Cerebellar cortex (tissue), 1 donor: ENCODE results near the gene PLA2G15.
A peak's percentile ranks its signal among the peaks of the same experiment; 100 is the strongest.

Experiments
- DNase-seq: peaks from one replicate; pipeline ENCODE4 v3.0.0-alpha.2; 2015; ENCODE audit warnings: low spot score

The PLA2G15 gene

DNA sequence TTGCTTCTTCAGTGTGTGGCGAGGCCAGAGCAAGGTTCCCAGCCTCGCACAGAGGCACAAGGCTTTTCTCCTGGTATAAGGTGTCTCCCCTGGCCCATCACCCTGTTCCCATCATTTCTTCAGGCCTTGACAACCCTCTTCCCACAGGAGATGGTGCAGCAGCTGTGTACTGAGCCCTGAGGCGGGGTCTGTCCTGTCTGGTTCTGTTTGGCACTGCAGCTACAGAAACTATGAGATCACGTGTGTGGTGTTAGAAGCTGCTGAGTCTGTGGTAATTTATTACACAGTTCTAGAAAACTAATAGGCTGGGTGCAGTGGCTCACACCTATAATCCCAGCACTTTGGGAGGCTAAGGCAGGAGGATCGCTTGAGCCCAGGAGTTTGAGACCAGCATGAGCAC, 7.2 kb downstream of the PLA2G15 start:
- no peak for DNase-seq

DNA sequence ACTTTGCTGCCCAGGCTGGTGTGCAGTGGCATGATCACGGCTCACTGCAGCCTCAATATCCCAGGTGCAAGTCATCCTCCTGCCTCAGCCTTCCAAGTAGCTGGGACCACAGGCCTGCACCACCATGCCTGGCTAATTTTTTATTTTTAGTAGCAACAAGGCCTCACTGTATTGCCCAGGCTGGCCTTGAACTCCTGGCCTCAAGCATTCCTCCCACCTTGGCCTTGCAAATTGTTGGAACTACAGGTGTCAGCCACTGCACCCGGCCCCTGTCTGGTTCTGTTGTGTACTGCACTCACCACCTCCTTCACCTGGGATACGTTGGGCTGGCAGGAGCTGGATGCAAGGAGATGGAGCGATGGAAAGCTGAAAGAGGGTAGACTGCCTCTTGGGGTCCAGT, 8.5 kb downstream of the PLA2G15 start:
- no peak for DNase-seq

DNA sequence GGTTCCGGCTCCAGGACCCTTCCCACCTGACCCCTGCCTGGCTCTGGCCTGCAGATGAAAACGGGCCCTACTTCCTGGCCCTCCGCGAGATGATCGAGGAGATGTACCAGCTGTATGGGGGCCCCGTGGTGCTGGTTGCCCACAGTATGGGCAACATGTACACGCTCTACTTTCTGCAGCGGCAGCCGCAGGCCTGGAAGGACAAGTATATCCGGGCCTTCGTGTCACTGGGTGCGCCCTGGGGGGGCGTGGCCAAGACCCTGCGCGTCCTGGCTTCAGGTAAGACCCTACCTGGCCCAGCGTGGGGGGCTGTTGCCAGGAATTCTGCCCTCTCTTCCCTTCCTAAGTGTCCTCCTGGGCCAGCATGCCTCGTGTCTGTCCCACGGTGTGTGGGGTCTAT, 10.5 kb downstream of the PLA2G15 start:
- no peak for DNase-seq

DNA sequence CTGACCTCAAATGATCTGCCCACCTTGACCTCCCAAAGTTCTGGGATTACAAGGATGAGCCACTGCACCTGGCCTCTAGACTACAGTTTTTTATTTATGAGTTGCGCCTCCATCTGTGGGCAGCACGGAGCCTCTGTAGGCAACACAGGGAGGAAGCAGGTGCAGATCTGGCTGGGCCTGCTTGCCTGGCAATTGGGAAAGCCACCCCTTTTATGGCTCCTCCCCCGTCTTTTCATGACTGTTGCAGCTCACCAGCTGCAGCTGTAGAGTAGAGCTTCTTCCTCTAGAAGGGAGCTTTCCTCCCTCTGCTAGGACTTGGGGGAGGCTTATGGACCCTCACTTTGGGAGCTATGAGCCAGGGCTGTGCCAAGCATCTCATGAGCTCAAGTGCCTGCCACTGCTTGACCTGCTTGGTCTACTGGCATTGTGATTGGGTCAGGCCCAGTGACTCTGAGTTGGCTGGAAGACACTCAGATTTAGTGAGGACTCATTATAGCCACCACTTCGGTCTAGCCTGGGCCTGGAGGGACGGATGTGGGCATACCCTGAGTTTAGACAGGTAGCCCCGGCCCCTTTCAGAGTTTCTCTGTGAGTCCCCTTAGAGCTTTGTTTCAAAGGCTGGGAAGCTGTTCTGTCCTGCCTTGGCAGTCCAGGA, 12.2 kb downstream of the PLA2G15 start:
- DNase-seq, result no peak

DNA sequence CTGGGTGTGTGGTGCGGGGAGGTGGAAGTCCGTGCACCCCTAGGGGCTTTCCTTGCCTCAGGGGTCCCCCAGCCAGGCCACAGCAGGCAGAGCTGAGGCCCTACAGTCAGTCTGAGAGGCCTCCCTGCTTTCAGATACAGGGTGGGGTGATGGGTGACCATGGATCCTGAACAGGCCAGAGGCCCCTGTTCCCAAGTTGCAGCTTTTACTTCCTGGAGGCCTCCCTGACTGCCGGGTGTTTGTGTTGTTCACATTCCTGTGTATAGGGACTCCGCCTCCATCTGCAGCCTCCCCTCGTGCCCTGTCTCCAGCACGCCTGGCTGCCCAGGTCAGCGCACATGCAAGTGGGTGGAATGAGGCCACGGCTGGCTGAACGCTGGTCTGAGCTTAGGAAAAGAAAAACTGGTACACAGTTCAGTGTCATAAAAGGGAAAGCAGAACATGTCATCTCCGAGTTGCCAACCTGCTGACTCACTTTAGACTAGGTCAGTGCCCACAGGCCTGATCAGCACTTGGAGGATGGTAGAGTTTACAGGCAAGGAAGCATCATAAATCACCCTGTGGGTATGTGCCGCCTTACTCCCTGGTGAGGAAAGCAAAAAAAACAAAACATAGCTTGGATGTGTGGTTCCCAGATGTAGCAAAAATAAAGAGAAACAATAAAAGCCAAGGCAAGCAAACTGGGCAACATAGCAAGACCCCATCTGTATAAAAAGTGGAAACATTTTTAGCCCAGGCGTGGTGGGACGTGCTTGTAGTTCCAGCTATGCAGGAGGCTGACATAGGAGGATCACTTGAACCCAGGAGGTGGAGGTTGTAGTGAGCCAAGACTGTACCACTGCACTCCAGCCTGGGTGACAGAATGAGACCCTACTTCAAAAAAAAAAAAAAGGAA, 13.0 kb downstream of the PLA2G15 start:
- DNase-seq, result no peak

DNA sequence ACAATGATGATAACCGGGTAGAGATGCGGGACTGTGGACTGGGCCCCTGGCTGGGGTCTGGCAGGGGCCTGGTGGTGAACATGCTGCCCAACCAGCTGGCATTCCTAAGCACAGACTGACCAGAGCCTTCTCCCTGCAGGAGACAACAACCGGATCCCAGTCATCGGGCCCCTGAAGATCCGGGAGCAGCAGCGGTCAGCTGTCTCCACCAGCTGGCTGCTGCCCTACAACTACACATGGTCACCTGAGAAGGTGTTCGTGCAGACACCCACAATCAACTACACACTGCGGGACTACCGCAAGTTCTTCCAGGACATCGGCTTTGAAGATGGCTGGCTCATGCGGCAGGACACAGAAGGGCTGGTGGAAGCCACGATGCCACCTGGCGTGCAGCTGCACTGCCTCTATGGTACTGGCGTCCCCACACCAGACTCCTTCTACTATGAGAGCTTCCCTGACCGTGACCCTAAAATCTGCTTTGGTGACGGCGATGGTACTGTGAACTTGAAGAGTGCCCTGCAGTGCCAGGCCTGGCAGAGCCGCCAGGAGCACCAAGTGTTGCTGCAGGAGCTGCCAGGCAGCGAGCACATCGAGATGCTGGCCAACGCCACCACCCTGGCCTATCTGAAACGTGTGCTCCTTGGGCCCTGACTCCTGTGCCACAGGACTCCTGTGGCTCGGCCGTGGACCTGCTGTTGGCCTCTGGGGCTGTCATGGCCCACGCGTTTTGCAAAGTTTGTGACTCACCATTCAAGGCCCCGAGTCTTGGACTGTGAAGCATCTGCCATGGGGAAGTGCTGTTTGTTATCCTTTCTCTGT, 14.0 kb downstream of the PLA2G15 start:
- DNase-seq, result peak; percentile 69

DNA sequence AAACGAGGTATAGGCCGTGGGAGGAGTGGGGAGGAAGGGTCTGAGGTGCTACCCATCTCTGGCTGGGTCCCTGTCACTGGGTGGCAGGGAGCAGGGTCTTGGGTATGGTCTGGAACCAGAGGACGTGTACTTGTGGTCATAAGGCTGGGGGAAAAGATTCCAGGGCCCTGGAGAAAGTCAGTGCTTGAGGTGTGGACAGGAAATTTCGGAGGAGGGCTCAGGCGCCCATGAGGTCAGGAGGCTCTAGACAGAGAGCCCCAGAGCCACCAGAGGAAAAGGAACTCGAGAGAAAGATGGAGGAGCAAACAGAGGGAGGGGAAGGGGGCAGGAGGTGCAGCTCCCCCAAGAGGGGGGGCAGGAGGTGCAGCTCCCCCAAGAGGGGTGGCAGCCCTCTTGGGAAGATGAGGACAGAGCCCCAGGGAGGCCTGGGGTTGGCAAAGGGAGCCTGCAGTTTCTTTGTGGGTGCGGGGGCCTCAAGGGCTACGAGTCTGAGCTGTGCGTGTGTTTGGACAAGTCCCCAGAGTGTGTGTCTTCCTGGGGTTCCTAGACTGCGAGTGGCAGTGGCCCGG, 18.5 kb downstream of the PLA2G15 start:
- no peak for DNase-seq

DNA sequence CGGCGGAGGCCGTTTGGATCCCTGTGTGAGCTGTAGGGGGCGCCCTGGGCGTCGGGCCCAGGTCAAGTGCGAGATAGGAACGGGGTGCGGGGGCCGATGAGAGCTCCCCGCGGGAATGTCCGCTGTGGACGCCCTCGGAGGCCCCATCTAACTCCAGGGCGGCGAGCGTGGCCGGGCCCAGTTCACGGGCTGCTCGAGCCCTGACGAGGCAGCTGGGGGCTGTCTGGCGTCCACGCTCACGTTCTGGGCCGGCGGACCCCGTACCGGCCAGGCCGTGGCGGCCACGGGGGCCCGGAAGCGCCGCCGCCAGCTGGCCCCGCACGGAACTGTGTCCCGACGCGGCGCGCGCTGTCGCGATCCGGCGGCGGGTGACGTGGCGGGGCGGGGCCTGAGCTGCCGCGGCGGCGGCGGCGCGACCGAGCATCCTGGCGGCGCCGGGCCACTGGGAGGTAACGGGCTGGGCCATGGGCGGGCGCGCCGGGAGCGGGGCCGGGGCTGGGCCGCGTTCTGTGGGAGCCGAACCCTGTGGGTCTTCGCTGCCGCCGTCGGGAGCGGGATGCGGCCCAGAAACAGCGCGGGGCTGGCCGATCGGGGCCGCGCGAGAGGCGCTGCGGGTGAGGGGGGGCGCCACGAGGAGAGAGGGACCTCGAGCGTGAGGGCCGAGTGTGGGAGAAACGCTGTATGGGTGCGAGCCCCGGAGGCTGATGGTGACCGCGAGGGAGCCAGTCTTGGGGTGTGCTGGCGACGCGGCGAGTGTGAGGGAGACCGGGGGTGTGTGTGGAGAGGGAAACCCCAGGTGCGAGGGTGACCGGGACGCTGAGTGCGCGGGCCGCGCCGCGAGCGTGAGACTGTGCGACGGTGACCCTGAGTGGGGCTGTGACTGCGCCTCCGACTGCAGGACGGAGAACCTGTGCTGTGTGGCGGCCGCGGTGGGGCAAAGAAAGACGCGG, 19.2 kb downstream of the PLA2G15 start, which contains the start of gene SLC7A6:
Gene SLC7A6 (plus strand): TSS at position 399 of the 950 bp plus-strand sequence. CDS start 10,201 bp downstream, outside the sequence.
- peak; percentile 49 for DNase-seq

DNA sequence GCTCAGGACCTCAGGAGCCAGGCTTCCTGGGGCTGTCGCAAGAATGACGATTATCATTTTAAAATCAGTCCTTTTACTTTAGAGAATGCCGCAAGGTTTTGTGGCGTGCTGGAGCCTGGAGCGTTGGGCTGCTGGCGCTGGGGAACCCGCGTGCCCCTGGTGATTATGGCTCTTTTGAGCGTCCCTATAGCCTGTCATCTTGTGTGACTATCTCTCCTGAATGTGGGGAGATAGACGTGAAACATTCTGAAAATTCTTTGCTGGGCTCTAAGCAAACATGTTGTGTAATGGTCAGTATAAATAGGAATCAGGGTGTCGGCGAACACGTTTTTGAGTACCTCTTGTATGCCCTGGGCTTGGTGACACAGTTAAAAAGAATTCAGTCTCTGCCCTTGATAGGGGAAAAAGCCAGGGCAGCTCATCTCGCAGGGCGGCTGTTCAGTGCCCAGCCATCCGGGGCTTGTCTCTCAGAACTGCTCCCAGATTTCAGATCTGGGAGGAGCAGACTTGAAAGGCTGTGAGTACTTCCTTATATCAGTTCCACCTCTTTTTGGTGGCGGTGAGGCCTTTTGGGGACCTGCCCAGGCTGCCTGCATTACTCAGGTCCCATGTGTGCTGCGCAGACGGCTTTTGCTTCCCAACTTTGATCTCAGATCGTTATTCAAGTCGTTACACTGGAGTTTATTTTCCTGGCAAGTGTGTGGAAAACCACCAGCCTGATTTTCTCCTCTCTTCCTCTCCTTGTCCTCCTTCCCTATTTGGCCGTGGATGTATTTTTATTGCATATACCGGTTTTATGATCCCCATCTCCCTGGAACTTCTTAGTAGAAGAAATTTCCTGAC, 20.1 kb downstream of the PLA2G15 start:
- peak; percentile 67 for DNase-seq

DNA sequence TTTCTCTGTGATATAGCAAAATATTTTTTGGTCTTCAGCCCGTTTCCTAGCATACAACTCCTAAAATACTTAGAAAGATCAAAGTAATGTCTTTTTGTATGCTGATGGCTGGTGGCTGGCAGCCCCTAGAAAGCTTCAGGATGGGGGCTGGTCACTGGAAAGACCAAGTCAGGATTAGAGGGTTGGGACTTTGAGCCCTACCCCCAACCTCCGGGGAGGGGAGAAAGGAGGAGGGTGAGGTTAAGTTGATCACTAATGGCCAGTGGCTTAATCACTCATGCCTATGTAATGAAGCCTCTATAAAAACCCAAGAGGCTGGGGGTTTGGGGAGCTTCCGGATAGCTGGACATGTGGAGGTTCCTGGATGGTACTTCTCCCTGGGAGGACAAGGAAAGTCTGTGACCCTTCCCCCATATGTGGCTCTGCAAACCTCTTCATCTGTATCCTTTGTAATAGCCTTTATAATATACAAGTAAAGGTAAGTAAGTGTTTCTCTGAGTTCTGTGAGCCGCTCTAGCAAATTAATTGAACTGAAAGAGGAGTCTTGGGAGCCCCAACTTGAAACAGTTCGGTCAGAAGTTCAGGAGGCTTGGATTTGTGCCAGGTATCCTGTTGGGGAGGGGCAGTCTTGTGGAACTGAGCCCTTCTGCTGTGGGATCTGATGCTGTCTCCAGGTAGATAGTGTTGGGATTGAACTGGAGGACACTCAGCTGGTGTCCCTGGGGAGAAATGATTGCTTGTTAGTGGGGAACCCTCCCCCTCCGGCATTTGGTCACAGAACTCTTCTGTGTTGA, 22.6 kb downstream of the PLA2G15 start:
- no peak for DNase-seq

DNA sequence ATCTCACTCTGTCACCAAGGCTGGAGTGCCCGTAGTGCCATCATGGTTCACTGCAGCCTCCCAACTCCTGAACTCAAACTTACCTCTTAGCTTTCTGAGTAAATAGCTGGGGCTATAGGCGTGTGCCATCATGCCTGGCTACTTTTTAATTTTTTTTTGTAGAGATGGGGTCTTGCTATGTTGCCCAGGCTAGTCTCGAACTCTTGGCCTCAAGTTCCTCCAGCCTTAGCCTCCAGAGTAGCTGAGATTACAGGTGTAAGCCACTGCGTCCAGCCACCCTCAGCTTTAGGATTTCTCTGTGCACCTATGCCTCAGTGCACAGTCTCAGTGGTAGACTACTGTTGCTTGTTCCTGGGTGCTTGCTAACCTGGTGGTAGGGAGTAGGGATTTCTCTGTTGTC, 24.6 kb downstream of the PLA2G15 start:
- no peak for DNase-seq

DNA sequence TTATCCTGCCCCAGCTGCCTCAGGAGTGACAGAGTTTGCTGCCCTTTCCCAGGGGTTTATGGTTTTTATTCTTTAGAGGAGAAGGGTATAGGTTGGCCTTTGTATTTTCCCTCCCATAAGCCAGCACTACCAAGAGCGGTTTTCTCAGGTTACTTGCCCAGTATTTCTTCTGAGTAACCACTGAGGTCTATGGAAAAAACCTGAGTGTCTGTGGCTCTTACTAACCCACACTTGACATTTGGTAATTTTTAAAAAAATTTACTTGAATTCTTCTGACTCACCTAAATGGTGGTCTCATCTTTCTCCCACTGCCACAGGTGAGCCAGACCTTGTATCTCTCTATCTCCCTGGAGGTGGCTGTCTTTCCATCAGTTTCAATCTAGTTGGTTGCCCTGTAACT, 25.2 kb downstream of the PLA2G15 start:
- no peak for DNase-seq

DNA sequence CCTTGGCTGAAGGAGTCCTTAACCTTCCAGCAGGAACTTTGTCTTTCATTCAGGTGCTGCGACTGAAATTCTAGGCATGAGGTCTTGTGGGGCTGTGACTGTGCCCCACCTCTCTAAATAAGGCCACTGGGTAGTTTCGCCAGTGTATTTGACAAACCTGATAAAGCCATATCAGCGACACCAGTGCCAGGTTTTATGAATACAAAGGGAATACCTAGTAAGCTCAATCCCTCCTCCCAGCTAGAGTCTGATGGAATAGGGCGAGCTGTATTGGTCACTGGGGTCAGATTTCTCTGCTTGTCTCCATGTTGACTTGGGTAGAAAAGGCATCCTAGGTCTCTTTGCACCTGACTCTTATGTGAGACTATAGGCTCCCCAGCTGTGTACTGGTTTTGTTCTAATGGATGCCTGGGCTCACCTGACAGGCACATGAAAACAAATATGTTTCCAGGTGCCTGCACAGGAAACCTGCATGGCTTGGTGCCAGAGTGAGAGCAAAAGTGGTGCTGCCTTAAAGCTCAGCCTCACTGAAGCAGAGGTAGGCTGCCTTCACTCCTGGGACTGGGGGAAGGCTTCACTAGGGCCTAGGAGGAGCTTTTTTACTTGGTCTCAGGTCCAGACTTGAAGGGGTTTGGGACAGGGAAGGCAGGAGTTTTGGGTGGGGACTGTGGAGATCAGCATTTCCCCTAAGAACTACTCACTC, 27.5 kb downstream of the PLA2G15 start:
- no peak for DNase-seq

DNA sequence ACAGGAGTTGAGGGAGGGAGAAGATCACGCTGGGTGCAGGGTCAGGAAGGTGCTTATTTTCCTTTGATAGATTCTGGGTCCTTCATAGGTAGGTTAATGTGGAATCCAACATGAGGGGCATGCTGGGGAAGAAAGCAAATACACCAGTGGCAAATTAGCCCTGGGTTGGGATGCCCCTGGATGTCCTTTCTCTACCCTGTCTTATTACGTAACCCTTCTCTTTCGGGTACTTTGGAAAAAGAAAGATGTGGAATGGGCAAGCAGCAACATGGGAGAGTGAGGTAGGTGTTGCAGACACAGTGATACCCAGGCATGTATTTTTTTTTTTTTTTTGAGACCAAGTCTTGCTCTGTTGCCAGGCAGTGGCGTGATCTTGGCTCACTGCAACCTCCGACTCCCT, 28.3 kb downstream of the PLA2G15 start:
- no peak for DNase-seq

DNA sequence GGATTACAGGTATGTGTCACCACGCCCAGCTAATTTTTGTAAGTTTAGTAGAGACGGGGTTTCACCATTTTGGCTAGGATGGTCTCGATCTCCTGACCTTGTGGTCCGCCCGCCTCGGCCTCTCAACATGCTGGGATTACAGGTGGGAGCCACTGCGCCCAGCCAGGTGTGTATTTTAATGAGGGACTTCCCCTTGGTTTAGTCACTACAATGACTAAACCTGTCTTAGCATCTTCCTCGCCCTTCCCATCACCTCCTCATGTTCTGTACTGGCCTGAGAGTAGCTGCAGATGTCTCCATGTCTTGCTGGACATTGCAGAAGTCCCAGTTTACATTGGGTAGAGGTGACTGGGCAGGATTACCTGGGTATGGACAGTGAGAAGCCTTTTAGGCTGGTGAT, 28.7 kb downstream of the PLA2G15 start:
- no peak for DNase-seq

DNA sequence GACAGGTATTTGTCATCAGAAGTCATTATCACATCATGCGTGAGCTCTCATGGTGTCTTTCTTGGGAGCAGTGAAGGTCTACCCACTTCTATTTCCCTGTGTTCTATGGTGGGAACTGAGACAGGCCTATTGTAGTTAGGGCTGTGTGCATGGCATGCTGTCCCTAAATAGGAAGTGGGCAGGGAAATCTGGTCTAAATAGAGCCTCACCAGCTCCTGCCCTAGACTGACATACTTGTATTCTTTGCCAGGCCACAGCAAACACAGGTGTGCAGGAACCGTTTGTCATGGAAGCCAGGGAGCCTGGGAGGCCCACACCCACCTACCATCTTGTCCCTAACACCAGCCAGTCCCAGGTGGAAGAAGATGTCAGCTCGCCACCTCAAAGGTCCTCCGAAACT, 29.3 kb downstream of the PLA2G15 start:
- DNase-seq, result no peak

DNA sequence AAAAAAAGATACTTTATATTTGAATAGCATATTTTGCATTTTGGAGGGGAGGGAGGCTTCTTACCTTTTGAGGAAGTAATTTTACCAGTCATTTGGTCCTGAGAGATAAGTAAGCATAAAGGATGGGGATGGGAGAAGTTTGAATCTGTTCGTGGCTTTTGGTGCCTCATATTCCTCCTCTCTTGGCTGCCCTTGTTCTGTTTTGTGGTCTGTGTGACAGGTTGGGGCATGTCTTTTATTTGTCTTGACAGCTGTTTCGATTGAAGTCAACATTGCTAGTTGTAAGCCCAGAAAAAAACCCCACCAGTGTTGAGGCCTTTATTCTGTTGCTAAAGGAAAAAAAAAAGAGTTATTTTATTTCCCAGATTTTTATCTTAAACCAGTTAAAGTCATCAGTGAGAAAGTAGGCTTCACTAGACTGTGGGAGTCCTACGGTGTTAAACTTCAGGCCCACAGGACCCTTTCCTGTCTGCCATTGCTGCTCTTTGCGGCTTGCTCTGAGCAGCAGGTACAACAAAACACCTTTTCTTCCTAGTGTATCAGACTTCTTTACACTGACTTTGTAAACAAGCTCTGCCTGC, 30.5 kb downstream of the PLA2G15 start:
- no peak for DNase-seq

DNA sequence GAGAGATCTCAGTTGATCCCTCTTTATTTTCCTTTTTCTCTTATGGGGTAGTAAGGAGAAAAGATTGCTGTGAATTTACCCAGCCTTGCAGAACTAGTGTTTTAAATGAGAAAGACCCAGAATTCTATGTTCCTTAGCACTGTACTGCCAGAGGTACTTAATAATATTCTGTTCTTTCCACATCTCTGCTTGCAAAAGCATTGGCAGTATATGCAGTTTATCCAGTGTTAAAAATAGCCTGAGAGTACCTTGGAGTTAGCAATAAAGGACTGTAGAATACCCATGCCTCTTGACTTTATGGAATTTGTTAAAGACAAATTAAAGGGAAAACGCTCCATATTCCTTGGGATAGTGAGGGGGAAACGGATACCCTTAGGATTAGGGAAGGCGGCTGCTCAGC, 31.1 kb downstream of the PLA2G15 start:
- DNase-seq, result no peak
